Measurements from ENCODE around the gene U2AF1L4.

GRCh38 chr19:35793381-35794165, 48.4 kb upstream of the U2AF1L4 start:
- TF ChIP-seq CTCF (IDR thresholded peaks at IDR 0.05) (no peak), POLR2A (IDR thresholded peaks at IDR 0.05) (no peak), EP300 (IDR thresholded peaks at IDR 0.05) (no peak)

All from sigmoid colon (tissue), 4 donors.